Hypothalamus (tissue), 51 donors: ENCODE measurements around the gene DZIP1.
A peak's percentile ranks its signal among the peaks of the same experiment; 100 is the strongest.
"Not testable (repeated sequence)": the region's sequence is repeated elsewhere in the genome, so short reads cannot be mapped to it uniquely, and the experiment has no call there.

Experiments used
- DNase-seq, 51 donors: peaks; one replicate each; lab custom pipeline; 2025; lab: John Stamatoyannopoulos, UW

The DZIP1 gene, protein sequence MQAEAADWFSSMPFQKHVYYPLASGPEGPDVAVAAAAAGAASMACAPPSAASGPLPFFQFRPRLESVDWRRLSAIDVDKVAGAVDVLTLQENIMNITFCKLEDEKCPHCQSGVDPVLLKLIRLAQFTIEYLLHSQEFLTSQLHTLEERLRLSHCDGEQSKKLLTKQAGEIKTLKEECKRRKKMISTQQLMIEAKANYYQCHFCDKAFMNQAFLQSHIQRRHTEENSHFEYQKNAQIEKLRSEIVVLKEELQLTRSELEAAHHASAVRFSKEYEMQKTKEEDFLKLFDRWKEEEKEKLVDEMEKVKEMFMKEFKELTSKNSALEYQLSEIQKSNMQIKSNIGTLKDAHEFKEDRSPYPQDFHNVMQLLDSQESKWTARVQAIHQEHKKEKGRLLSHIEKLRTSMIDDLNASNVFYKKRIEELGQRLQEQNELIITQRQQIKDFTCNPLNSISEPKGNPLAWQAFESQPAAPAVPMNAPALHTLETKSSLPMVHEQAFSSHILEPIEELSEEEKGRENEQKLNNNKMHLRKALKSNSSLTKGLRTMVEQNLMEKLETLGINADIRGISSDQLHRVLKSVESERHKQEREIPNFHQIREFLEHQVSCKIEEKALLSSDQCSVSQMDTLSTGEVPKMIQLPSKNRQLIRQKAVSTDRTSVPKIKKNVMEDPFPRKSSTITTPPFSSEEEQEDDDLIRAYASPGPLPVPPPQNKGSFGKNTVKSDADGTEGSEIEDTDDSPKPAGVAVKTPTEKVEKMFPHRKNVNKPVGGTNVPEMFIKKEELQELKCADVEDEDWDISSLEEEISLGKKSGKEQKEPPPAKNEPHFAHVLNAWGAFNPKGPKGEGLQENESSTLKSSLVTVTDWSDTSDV

DNA sequence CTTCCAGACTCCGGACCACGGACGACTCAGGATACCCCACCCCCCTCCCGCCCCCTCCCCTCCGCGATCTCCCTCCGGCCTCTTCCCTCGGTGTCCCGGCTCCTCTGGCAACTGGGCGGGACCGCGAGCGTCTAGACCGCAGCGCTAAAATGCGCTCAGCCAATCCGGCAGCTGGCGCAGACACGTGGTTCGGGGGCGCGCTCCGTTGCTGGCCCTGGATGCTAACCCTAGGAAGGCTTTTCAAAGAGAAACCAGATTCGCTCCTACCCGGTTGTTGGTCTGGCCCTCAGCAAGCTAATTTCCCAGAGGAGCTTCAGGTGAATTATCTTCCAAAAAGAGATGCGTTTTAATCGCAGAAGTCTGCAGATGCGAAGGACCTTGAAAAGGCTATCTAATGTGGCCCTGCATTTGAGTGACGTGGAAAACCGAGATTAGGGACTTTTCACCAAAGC, at the start of gene DZIP1:
TSS of gene DZIP1 (minus strand) at position 106 of the 452 bp plus-strand sequence. CDS start 2,677 bp downstream, outside the sequence.
- peak in 46 of 51 donors; percentile 8 to 84 (median 60) for DNase-seq

DNA sequence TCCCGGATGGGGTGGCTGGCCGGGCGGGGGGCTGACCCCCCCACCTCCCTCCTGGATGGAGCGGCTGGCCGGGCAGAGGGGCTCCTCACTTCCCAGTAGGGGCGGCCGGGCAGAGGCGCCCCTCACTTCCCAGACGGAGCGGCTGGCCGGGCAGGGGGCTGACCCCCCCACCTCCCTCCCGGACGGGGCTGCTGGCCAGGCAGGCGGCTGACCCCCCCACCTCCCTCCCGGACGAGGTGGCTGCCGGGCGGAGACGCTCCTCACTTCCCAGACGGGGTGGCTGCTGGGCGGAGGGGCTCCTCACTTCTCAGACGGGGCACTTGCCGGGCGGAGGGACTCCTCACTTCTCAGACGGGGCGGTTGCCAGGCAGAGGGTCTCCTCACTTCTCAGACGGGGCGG, 46.5 kb upstream of the DZIP1 start:
- DNase-seq: not testable (repeated sequence)

GRCh38 chr13:95689582-95689926, 45.0 kb upstream of the DZIP1 start:
- DNase-seq: no peak

DNA sequence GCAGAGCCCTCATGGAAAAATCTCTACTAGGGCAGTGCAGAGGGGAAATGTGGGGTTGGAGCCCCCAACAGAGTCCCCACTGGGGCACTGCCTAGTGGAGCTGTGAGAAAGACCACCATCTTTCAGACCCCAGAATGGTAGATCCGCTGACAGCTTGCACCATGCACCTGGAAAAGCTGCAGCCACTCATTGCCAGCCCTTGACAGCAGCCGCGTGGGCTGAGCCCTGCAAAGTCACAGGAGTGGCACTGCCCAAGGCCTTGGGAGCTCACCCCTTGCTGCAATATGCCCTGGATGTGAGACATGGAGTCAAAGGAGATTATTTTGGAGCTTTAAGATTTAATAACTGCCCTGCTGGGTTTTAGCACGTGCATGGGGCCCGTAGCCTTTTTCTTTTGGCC, 40.5 kb upstream of the DZIP1 start:
- not testable (repeated sequence) for DNase-seq

DNA sequence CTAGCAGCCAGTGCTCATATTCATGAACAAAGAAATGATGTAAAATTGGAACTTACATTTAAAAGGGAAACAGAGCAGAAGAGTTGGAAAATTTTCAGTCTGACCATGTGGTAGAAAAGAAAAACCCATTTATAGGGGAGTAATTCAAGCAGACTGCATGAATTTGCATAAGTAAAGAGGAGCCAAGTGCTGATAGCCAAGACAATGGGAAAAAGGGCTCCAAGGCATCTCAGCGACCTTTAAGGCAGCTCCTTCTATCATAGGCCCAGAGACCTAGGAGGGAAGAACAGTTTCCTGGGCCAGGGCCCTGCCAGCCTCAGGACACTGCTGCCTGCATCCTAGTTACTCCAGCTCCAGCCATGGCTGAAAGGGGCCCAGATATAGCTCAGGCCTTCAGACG, 39.9 kb upstream of the DZIP1 start:
- DNase-seq: no peak

DNA sequence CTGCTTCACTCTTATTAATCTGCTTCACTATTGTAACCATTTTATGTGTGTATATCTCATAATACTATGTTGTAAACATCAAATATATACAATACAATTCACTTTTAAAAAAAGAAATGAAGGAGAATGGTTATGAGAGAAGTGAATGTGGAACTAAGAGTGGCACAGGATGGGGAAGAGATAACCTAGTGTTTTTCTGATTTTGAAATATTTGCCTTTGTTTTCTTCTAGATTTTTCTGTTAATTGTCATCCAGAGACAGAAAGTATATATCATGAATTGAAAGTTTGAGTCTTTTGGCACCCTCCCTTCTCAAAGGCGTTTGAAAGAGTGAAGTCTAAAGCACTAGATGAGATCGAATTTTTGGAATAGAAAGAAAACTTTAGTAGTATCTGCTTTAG, 35.2 kb upstream of the DZIP1 start:
- DNase-seq: no peak

- DNase-seq: no peak
Observed at GRCh38 chr13:95678967-95679366, 34.5 kb upstream of the DZIP1 start.

GRCh38 chr13:95677564-95678266, 33.2 kb upstream of the DZIP1 start:
- DNase-seq: peak in 14 of 51 donors; percentile 33 to 70 (median 60)

DNA sequence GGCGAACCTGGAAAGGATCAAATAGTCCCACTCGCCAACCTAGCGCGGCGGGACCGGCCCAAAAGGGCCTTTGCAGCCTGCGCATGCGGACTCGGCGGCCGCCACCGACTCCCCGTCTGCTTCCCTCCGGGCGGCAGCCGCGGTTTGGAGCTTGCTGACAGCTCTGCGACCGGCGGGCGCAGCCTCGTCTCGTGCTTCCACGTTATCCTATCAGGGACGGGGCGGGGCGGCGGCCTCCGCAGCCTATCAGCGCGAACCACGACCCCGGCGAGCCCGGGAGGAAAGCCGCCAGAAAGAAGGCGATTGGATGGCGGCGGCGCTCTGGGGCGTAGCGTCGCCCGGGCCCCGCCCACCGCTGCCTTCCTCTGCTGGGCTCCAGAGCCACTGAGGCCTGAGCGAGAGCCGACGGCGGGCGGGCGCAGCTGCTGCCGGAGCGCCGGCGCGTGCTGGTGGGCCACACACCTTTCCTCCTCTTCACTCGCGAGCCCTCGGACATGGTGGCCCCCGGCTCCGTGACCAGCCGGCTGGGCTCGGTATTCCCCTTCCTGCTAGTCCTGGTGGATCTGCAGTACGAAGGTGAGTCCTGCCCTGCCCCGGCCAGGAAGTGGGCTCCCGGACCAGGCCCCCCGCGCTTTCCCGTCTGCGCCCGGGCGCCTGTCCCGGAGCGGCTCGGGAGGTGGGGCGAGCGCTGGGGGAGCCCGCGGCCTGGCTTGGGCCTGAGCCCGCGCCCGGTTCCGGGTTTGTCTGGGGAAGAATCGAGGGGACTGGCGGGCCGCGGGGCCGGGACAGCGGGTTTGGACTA, 32.5 kb upstream of the DZIP1 start, which contains the start of gene DNAJC3:
TSS of gene DNAJC3 (plus strand) at position 378 of the 802 bp plus-strand sequence. CDS start at position 495, 117 bp downstream.
- peak; percentile 52 to 99 (median 97) for DNase-seq

DNA sequence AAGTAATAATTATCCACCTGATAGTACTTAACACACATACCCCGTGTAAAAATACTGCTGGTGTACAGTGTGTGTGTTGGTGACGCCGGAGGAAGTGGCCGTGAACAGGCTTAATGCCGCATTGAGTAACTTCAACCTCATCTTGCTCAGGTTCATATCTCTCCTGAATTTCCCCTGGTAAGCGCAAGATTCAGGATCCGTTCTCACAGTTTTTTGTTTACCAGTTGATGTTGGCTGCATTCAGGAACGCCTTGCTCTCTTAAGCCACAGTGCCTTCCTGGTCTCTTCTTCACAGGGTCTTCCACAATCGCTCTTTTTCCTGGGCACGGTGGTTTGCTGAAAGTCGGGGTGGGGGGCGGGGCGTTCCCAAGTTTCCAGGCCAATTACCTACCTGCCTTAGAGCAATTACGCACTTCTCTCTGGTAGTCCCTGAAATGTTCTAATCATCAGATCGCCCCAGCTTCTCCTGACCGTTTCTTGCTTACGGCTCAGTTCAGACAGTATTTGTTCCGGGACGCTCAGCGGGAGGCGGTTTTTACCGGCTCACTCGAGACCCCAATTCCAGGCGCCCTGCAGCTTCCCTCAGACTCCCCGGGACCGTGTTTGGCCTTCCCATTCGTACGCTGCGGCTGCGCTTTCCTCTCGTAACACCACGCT, 31.7 kb upstream of the DZIP1 start:
- peak in 2 of 51 donors; percentile 21 to 84 for DNase-seq

GRCh38 chr13:95671597-95671996, 27.1 kb upstream of the DZIP1 start:
- DNase-seq: no peak

- DNase-seq: not testable (repeated sequence)
Observed at GRCh38 chr13:95667235-95667634, 22.7 kb upstream of the DZIP1 start.

- no peak for DNase-seq
Observed at GRCh38 chr13:95660981-95661581, 16.6 kb upstream of the DZIP1 start.

DNA sequence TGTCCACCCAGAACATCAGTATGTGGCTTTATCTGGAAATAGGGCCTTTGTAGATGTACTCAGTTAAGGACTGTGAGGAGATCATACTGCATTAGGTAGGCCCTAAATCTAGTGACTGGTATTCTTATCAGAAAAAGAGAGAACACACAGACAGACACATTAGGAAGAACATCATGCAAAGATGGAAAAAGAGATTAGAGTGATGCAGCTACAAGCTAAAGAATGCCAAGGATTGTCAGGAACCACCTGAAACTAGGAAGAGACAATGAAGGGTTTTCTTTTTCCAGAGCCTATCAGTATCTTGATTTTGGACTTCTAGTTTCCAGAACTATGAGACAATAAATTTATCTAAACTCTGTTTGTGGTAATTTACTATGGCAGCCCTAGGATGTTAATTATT, 15.0 kb upstream of the DZIP1 start:
- DNase-seq: no peak

- no peak for DNase-seq
Observed at GRCh38 chr13:95656386-95657015, 12.0 kb upstream of the DZIP1 start.

DNA sequence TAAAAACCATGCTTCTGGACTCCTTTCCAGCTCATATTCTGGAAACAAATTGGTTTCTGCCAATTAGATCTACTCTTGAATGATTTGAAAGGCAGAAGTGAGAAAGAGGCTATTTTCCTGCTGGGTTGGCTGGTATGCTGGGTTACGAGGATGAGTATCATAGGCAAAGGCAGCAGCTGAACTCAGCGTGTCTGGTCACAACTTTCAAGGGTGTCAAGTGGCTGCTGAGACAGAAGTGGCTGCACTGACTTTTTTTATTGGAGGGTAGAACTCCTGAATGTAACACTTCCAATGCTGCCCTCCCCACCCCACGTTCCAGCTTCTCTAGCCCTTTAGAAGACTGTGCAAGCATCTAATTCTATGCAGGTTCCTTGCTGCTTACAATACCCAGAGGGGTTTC, 8.3 kb upstream of the DZIP1 start:
- no peak for DNase-seq

DNA sequence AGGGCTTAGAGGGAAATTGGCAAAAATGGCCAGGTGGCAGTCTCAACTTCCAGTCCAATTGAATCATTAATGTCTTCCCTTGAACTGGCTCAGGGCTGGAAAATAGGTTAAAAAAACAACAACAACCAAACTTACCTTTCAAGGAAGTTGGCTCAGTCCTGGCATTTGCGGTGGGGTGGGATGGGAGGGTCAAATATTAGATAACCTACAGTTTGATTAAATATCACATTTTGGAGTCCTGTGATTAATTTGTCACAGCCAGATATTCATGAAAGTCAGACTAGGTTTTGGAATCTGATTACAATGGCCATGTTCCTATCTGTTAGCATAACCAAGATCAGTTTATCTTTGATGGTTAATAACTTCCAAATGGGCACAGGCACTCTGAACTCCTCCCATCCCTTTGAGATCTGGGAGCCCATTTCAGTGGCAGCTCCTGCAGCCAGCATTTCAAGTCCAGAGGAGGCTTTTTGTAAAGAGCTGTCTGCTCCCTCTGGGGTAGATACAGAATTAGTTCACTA, 7.8 kb upstream of the DZIP1 start:
- DNase-seq: no peak

DNA sequence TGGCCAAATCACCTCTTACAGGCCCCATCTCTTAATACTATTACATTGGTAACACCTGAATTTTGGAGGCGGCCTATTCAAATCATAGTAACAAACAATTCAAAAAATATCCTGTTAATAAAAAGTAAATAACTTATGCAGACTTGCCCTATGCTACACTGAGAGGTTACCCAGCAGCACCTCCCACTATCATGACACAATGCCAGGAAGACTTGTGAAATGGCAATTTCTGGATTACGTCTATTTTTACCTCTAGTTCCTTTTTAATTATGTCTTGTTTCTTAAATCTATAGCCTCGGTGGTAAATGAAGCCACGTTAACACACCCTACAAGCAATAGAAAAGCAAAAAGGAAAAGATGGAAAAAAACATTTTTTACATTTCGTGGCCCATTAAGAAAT, 6.2 kb upstream of the DZIP1 start:
- no peak for DNase-seq
